Large intestine (tissue), 3 donors: Measurements from ENCODE around the gene NHLRC4. TPM values are rescaled to one million over a fixed set of nuclear protein-coding genes. Genes with fewer than 3 reads are reported as not detected.
A peak's percentile ranks its signal among the peaks of the same experiment; 100 is the strongest.

Source experiments
- DNase-seq, 2 donors: peaks; one replicate each; pipeline versions ENCODE4 v3.0.0 to v3.0.0-alpha.2; 2013
- H3K27ac ChIP-seq: one replicate; pipeline ENCODE4 v1.5.1; 2013; ENCODE audit warnings: low read length
- H3K27me3 ChIP-seq: 2 replicates; pipeline ENCODE4 v1.6.1; 2013; ENCODE audit warnings: low read length; ENCODE audit not compliant: control insufficient read depth, insufficient read depth
- H3K36me3 ChIP-seq: 2 replicates; pipeline ENCODE4 v1.6.1; 2013; ENCODE audit warnings: low read length; ENCODE audit not compliant: control insufficient read depth, insufficient read depth
- H3K4me1 ChIP-seq: one replicate; pipeline ENCODE4 v1.6.1; 2013; ENCODE audit warnings: low read length; ENCODE audit not compliant: control insufficient read depth, insufficient read depth
- H3K4me3 ChIP-seq: one replicate; pipeline ENCODE4 v1.5.1; 2013; ENCODE audit warnings: low read length
- H3K9me3 ChIP-seq: one replicate; pipeline ENCODE4 v1.6.1; 2013; ENCODE audit warnings: mild to moderate bottlenecking, low read depth, low read length, moderate library complexity; ENCODE audit not compliant: control insufficient read depth
- WGBS: methylation state at CpG from one replicate; pipeline ENCODE4 v1.1.5; 2013; ENCODE audit warnings: low lambda C conversion rate; ENCODE audit not compliant: insufficient coverage; 5-methylcytosine and 5-hydroxymethylcytosine counted together
- polyA plus RNA-seq: library from polyadenylated mRNA; unstranded; fragments of 120-200 nt; gene quantifications from one replicate; pipeline ENCODE4 v1.2.1, GENCODE V29; 2013

The NHLRC4 gene
- polyA plus RNA-seq, 1 donor: 2.0 TPM

- H3K9me3 ChIP-seq: peaks cover 3% of the 10 kb centered on the region
- H3K36me3 ChIP-seq: peaks cover 1% of the 10 kb centered on the region
- WGBS: no CpG with 5 or more reads among the region's 87 CpGs
- H3K4me1 ChIP-seq: peaks cover 39% of the 10 kb centered on the region
- H3K27ac ChIP-seq: peak within 1 kb of the TSS; percentile 30
- DNase-seq: peak in 1 of 2 donors; percentile 81
- H3K4me3 ChIP-seq: peak within 1 kb of the TSS; percentile 72
- no peaks in the 10 kb centered on the region for H3K27me3 ChIP-seq
Measured at GRCh38 chr16:569445-570254, 2.8 kb downstream of the NHLRC4 start, which contains the start of gene PIGQ. Gene PIGQ, plus strand, starts transcription at chr16:569968. Its CDS starts 4,107 bp downstream, at chr16:574075.

DNA sequence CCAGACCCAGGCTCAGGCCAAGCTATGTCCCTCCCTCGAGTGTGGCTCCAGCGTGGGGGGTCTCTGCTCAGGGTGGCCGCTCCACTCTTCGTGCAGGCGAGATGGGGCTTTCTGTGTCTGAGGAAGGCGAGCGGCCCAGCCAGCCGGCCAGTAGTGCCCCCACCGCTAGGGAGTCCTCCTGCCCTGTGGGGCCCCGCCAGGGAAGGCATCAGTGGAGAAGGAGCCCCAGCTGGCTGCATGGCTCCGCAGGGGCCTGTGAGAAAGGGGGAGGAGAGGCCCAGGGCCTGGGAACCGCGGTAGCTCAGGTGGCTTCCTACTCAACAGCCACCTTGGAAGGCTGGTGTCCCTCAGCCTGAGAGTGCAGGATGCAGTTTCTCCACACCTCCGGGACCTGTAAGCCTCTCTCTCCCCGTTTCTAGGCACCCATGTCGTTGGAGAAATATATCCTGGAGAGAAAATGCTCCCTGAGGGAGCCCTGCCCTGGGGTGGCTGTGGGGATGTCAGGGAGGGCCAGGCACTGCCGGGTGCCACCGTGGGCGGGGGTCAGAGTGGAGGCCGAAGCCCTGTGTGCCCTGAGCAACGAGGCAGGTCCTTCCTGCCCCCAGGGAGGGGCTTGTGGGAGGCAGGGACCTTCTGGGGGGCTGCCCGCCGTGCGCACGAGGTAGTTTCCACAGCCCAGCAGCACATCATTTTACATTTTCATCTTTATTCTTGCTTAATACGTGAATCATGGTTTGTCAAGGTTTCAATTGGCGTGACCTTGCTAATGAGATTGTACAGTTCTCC is 6.3 kb downstream of the NHLRC4 start:
- H3K36me3 ChIP-seq: peaks cover 17% of the 10 kb centered on the region
- no peak for DNase-seq
- no CpG with 5 or more reads among the region's 27 CpGs for WGBS

DNA sequence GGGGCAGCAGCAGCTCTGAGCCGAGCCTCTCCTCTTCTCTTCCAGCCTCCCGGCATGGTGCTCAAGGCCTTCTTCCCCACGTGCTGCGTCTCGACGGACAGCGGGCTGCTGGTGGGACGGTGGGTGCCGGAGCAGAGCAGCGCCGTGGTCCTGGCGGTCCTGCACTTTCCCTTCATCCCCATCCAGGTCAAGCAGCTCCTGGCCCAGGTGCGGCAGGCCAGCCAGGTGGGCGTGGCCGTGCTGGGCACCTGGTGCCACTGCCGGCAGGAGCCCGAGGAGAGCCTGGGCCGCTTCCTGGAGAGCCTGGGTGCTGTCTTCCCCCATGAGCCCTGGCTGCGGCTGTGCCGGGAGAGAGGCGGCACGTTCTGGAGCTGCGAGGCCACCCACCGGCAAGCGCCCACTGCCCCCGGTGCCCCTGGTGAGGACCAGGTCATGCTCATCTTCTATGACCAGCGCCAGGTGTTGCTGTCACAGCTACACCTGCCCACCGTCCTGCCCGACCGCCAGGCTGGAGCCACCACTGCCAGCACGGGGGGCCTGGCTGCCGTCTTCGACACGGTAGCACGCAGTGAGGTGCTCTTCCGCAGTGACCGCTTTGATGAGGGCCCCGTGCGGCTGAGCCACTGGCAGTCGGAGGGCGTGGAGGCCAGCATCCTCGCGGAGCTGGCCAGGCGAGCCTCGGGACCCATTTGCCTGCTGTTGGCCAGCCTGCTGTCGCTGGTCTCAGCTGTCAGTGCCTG is 7.4 kb downstream of the NHLRC4 start:
- H3K27me3 ChIP-seq: no peaks in the 10 kb centered on the region
- peaks cover 3% of the 10 kb centered on the region for H3K4me1 ChIP-seq
- DNase-seq: no peak
- WGBS: no CpG with 5 or more reads among the region's 46 CpGs
- H3K36me3 ChIP-seq: peaks cover 17% of the 10 kb centered on the region
- H3K9me3 ChIP-seq: no peaks in the 10 kb centered on the region
- no peak overlapping the region for H3K4me3 ChIP-seq
- H3K27ac ChIP-seq: no peak overlapping the region

More for the DNA sequence above, 6.3 kb downstream of the NHLRC4 start:
- Histone ChIP-seq H3K4me3 (no peak overlapping the region), H3K27ac (no peak overlapping the region), H3K4me1 (peaks cover 14% of the 10 kb centered on the region), H3K9me3 (no peaks in the 10 kb centered on the region), H3K27me3 (no peaks in the 10 kb centered on the region)

- WGBS: no CpG with 5 or more reads among the region's 36 CpGs
- no peaks in the 10 kb centered on the region for H3K4me1 ChIP-seq
- peaks cover 19% of the 10 kb centered on the region for H3K36me3 ChIP-seq
- H3K9me3 ChIP-seq: no peaks in the 10 kb centered on the region
- no peaks in the 10 kb centered on the region for H3K27me3 ChIP-seq
- no peak overlapping the region for H3K4me3 ChIP-seq
- no peak overlapping the region for H3K27ac ChIP-seq
- no peak for DNase-seq
Measured at GRCh38 chr16:575354-576196, 8.8 kb downstream of the NHLRC4 start.

DNA sequence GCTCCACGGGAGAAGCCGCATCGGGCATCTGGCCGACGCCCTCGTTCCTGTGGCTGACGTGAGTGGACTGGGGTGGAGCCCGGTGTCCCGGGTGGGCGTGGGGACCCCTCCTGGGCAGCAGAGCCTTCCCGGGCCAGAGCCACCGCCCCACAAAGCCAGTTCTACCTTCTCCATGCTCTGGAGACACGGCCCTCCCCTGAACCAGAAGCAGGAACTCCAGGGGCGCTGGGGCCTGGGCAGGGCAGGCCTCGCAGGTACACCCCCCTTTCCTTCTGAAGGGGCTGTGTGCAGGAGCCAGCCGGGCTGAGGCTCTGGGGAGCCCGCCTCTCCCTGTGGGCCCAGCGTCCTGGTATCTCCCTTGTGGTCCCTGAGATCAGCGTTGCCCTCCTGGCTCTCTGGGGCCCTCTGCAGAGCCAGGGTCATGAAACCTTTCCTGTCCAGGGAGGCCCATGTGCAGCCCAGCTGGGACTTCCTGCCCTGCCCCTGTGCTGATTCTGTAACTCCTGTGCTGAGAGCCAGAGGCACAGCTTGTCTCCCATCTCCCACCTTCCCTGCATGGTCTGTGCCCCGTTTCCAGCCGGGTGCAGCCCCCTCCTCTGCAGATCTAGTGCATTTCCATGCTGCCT is 9.5 kb downstream of the NHLRC4 start:
- no peak for DNase-seq
- WGBS: no CpG with 5 or more reads among the region's 21 CpGs
- H3K36me3 ChIP-seq: peaks cover 22% of the 10 kb centered on the region

DNA sequence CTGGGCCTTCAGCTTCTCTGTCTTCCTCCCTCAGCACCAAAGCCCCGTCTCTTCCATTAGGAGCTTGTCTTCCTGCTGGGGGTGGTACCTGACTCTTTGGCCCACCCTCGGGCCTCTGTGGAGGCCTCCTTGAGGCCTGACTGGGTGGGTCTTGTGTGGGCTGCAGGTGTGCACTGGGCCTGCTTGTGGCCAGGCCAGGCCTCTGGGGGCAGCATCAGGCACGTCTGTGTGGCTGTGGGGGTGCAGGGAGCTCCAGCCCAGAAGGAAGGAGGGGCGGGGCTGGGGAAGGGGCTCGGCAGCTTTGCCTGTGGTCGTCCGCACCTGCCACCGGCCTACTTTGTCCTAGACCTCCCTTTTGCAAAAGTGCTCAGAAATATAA is 10.0 kb downstream of the NHLRC4 start:
- WGBS: no CpG with 5 or more reads among the region's 8 CpGs
- peaks cover 22% of the 10 kb centered on the region for H3K36me3 ChIP-seq
- DNase-seq: no peak
- H3K4me3 ChIP-seq: no peak overlapping the region
- H3K27ac ChIP-seq: no peak overlapping the region
- no peaks in the 10 kb centered on the region for H3K9me3 ChIP-seq
- H3K4me1 ChIP-seq: no peaks in the 10 kb centered on the region
- no peaks in the 10 kb centered on the region for H3K27me3 ChIP-seq

More for the DNA sequence above, 9.5 kb downstream of the NHLRC4 start:
- H3K9me3 ChIP-seq: no peaks in the 10 kb centered on the region
- no peak overlapping the region for H3K27ac ChIP-seq
- no peak overlapping the region for H3K4me3 ChIP-seq
- no peaks in the 10 kb centered on the region for H3K27me3 ChIP-seq
- no peaks in the 10 kb centered on the region for H3K4me1 ChIP-seq

GRCh38 chr16:577796-578195 is 11.0 kb downstream of the NHLRC4 start:
- peaks cover 22% of the 10 kb centered on the region for H3K36me3 ChIP-seq
- H3K27me3 ChIP-seq: no peaks in the 10 kb centered on the region
- DNase-seq: no peak
- H3K27ac ChIP-seq: no peak overlapping the region
- H3K9me3 ChIP-seq: no peaks in the 10 kb centered on the region
- WGBS: no CpG with 5 or more reads among the region's 13 CpGs
- H3K4me1 ChIP-seq: no peaks in the 10 kb centered on the region
- H3K4me3 ChIP-seq: no peak overlapping the region

- peaks cover 22% of the 10 kb centered on the region for H3K36me3 ChIP-seq
- H3K4me3 ChIP-seq: no peak overlapping the region
- WGBS: 92% methylated on average over 4 of the region's 24 CpGs
- H3K27me3 ChIP-seq: no peaks in the 10 kb centered on the region
- H3K27ac ChIP-seq: no peak overlapping the region
- no peaks in the 10 kb centered on the region for H3K9me3 ChIP-seq
- H3K4me1 ChIP-seq: no peaks in the 10 kb centered on the region
- DNase-seq: no peak
Measured at GRCh38 chr16:578232-578869, 11.5 kb downstream of the NHLRC4 start.

DNA sequence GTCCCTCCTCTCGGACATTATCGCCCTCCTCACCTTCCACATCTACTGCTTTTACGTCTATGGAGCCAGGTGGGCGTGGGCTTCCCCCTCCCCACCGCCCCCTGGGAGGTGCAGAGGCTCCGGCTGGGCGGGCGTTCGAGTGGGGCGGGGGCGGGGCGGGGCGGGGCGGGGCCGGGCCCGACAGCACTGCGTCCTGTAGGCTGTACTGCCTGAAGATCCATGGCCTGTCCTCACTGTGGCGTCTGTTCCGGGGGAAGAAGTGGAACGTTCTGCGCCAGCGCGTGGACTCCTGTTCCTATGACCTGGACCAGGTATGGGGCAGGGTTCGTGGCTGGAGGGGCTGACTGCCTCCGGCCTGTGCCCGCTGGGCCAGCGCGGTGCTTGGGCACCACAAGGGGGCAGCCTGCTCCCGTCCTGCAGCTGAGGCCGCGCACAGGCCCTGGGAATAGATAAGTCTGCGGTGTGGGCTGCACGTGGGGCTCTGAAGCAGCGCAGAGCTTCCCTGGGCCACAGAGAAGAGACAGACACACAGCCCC is 12.1 kb downstream of the NHLRC4 start:
- H3K9me3 ChIP-seq: no peaks in the 10 kb centered on the region
- no peaks in the 10 kb centered on the region for H3K4me1 ChIP-seq
- WGBS: no CpG with 5 or more reads among the region's 34 CpGs
- no peaks in the 10 kb centered on the region for H3K27me3 ChIP-seq
- H3K4me3 ChIP-seq: no peak overlapping the region
- H3K27ac ChIP-seq: no peak overlapping the region
- peaks cover 22% of the 10 kb centered on the region for H3K36me3 ChIP-seq
- DNase-seq: peak; percentile 72 to 73
